Karpas-422 (cell line): Measurements from ENCODE around the gene WWOX. TPM values are rescaled to one million over a fixed set of nuclear protein-coding genes. Genes with fewer than 3 reads are reported as not detected.

Source experiments
- DNase-seq: peaks from one replicate; pipeline ENCODE4 v3.0.0-alpha.2; 2015
- H2AFZ ChIP-seq: fragments of 200-600 bp; sonication (generic); 2 replicates; pipeline ENCODE4 v1.6.1; 2014; ENCODE audit warnings: antibody characterized with exemption, low read length, mixed read lengths
- H3K27ac ChIP-seq: fragments of 200-600 bp; sonication (generic); 2 replicates; pipeline ENCODE4 v1.5.1; 2014; ENCODE audit warnings: mild to moderate bottlenecking, low read length, moderate library complexity
- H3K27me3 ChIP-seq: fragments of 200-600 bp; sonication (generic); 2 replicates; pipeline ENCODE4 v1.6.1; 2014; ENCODE audit warnings: low read length, mixed read lengths
- H3K36me3 ChIP-seq: fragments of 200-600 bp; sonication (generic); 2 replicates; pipeline ENCODE4 v1.6.1; 2014; ENCODE audit warnings: low read length, mixed read lengths; ENCODE audit not compliant: insufficient read depth
- H3K4me1 ChIP-seq: fragments of 200-600 bp; sonication (generic); 2 replicates; pipeline ENCODE4 v1.6.1; 2014; ENCODE audit warnings: mild to moderate bottlenecking, low read length, mixed read lengths
- H3K4me2 ChIP-seq: fragments of 200-600 bp; sonication (generic); 2 replicates; pipeline ENCODE4 v1.6.1; 2014; ENCODE audit warnings: low read length, low read depth, mild to moderate bottlenecking; ENCODE audit not compliant: poor library complexity, severe bottlenecking
- H3K4me3 ChIP-seq: fragments of 200-600 bp; sonication (generic); 2 replicates; pipeline ENCODE4 v1.5.1; 2014; ENCODE audit warnings: mild to moderate bottlenecking, antibody characterized with exemption, low read length, mixed read lengths
- H3K79me2 ChIP-seq: fragments of 200-600 bp; sonication (generic); 2 replicates; pipeline ENCODE4 v1.6.1; 2014; ENCODE audit warnings: mild to moderate bottlenecking, low read length, mixed read lengths
- H3K9ac ChIP-seq: fragments of 200-600 bp; sonication (generic); 2 replicates; pipeline ENCODE4 v1.6.0; 2014; ENCODE audit warnings: low read length
- H3K9me2 ChIP-seq: fragments of 200-600 bp; sonication (generic), shearing (Covaris generic); replicated peaks from 2 replicates; pipeline ENCODE4 v1.6.0; 2014; ENCODE audit warnings: mild to moderate bottlenecking, low read length, moderate library complexity; ENCODE audit not compliant: insufficient read depth
- H3K9me3 ChIP-seq: fragments of 300-700, 200-600 bp; sonication (generic); 2 replicates; pipeline ENCODE4 v1.6.1; 2014; ENCODE audit warnings: low read length, mixed read lengths
- H4K20me1 ChIP-seq: fragments of 200-600 bp; sonication (generic); 2 replicates; pipeline ENCODE4 v1.6.1; 2014; ENCODE audit warnings: mild to moderate bottlenecking, antibody characterized with exemption, low read length, low read depth; ENCODE audit not compliant: insufficient read depth
- total RNA-seq: library from RNA; depleted of rRNA; stranded (reverse); fragments of >200 nt; shearing (Covaris generic); gene quantifications from 2 replicates; pipeline ENCODE4 v1.2.3, GENCODE V29; 2014; ENCODE audit warnings: low replicate concordance

Gene WWOX
- total RNA-seq, 1 experiment from 2014 or later, result 66.2 TPM

DNA sequence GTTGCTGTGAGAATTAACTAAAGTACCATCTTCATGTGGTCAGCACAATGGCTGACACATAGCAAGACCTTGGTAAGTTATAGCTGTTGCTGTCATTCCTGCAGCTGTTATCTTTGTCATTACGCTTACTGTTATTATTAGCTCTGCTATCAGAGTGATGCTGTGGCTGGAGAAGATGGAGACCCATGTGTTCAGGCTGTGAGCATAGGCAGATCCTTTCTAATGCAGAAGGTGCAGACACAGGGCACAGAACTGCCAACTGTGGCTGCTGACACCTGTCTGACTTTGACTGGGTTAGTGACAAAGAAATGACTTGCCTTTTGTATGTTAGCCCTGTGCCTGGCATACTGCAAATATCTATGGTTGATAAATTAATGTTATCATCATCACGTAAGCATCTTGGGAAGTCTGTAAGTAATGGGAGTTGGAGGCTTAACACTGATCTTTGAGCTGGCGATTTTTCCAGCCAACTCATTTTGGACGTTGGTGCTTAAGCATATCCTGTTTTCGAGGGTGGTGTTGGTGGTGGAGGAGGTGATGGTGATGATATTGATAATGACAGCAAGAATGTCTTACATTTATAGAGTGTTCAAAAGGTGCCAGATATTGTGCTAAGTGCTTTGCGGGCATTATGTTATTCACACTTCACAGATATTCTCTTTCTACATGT, 695.3 kb downstream of the WWOX start:
- Histone ChIP-seq H3K79me2 (no peaks in the 10 kb centered on the region), H3K27ac (no peak overlapping the region), H3K9me3 (peaks cover 16% of the 10 kb centered on the region), H3K9me2 (no peaks in the 10 kb centered on the region), H4K20me1 (no peaks in the 10 kb centered on the region), H3K4me1 (no peaks in the 10 kb centered on the region), H3K4me2 (no peak overlapping the region), H3K36me3 (no peaks in the 10 kb centered on the region), H2AFZ (no peak overlapping the region), H3K9ac (no peak overlapping the region), H3K27me3 (no peaks in the 10 kb centered on the region), H3K4me3 (no peak overlapping the region)
- no peak for DNase-seq

DNA sequence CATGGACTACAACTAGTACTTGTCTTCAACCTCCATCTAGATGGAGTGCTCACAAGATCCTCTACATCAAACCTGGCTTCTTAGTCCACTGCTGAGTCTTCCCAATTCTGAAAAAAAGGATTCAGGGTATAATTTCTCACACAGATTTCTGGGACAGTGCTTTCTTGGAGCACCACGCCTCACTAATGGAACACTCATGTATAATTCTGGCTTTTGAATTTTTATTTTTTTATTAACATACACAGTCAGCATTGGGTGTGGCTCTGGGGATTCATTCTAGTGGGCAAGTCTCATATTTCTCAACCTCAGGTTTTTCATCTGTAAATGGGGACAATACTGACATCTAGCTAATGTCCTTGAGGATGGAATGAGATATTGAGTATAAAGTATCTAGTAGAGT, 696.0 kb downstream of the WWOX start:
- H3K27ac ChIP-seq, result no peak overlapping the region

GRCh38 chr16:78796221-78796866, 696.9 kb downstream of the WWOX start:
- H3K27ac ChIP-seq, result no peak overlapping the region
- H3K79me2 ChIP-seq, result no peaks in the 10 kb centered on the region
- peak; percentile 60 for DNase-seq
- H3K4me3 ChIP-seq, result no peak overlapping the region
- H4K20me1 ChIP-seq, result no peaks in the 10 kb centered on the region
- H3K27me3 ChIP-seq, result no peaks in the 10 kb centered on the region
- no peak overlapping the region for H3K9ac ChIP-seq
- H3K4me2 ChIP-seq, result no peak overlapping the region
- no peaks in the 10 kb centered on the region for H3K4me1 ChIP-seq
- H3K9me3 ChIP-seq, result peaks cover 12% of the 10 kb centered on the region
- no peaks in the 10 kb centered on the region for H3K36me3 ChIP-seq
- no peaks in the 10 kb centered on the region for H3K9me2 ChIP-seq
- no peak overlapping the region for H2AFZ ChIP-seq

More for the DNA sequence above, 696.0 kb downstream of the WWOX start:
- no peaks in the 10 kb centered on the region for H3K36me3 ChIP-seq
- peaks cover 15% of the 10 kb centered on the region for H3K9me3 ChIP-seq
- H3K4me2 ChIP-seq, result no peak overlapping the region
- no peaks in the 10 kb centered on the region for H3K9me2 ChIP-seq
- no peak overlapping the region for H2AFZ ChIP-seq
- no peak for DNase-seq
- H3K4me1 ChIP-seq, result no peaks in the 10 kb centered on the region
- no peak overlapping the region for H3K9ac ChIP-seq
- H3K27me3 ChIP-seq, result no peaks in the 10 kb centered on the region
- no peaks in the 10 kb centered on the region for H3K79me2 ChIP-seq
- H3K4me3 ChIP-seq, result no peak overlapping the region
- H4K20me1 ChIP-seq, result no peaks in the 10 kb centered on the region

DNA sequence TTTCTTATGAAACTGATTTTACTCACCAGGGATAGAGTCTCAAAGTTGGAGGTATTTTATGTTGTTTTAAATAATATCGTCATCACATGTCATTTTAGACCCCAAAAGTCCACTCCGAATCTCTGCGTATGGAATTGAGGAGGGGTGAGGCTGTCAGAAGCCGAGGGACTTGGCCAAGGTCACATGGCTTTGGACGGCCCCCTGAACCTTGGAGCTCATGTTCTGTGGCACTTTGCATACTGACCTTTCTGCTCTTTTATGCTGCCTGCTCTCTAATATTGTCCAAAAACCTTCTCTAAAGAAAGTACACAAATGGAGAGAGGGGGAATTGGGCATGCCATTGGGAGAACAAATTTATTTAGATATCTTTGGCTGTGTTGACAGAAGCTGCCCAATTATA, 700.0 kb downstream of the WWOX start:
- Histone ChIP-seq H4K20me1 (no peaks in the 10 kb centered on the region), H3K4me2 (no peak overlapping the region), H3K27me3 (no peaks in the 10 kb centered on the region), H3K9me3 (peaks cover 15% of the 10 kb centered on the region), H3K4me1 (no peaks in the 10 kb centered on the region), H3K9ac (no peak overlapping the region), H3K9me2 (no peaks in the 10 kb centered on the region), H3K36me3 (no peaks in the 10 kb centered on the region), H3K4me3 (no peak overlapping the region), H2AFZ (no peak overlapping the region), H3K79me2 (no peaks in the 10 kb centered on the region), H3K27ac (no peak overlapping the region)
- no peak for DNase-seq

- Histone ChIP-seq H3K27ac (no peak overlapping the region), H3K4me1 (no peaks in the 10 kb centered on the region), H4K20me1 (no peaks in the 10 kb centered on the region), H3K9me2 (no peaks in the 10 kb centered on the region), H3K27me3 (no peaks in the 10 kb centered on the region), H3K4me3 (no peak overlapping the region), H3K36me3 (no peaks in the 10 kb centered on the region), H3K4me2 (no peak overlapping the region), H3K9ac (no peak overlapping the region), H2AFZ (no peak overlapping the region), H3K79me2 (no peaks in the 10 kb centered on the region), H3K9me3 (peaks cover 15% of the 10 kb centered on the region)
- no peak for DNase-seq
These were observed 701.1 kb downstream of the WWOX start for GRCh38 chr16:78800523-78800922.

DNA sequence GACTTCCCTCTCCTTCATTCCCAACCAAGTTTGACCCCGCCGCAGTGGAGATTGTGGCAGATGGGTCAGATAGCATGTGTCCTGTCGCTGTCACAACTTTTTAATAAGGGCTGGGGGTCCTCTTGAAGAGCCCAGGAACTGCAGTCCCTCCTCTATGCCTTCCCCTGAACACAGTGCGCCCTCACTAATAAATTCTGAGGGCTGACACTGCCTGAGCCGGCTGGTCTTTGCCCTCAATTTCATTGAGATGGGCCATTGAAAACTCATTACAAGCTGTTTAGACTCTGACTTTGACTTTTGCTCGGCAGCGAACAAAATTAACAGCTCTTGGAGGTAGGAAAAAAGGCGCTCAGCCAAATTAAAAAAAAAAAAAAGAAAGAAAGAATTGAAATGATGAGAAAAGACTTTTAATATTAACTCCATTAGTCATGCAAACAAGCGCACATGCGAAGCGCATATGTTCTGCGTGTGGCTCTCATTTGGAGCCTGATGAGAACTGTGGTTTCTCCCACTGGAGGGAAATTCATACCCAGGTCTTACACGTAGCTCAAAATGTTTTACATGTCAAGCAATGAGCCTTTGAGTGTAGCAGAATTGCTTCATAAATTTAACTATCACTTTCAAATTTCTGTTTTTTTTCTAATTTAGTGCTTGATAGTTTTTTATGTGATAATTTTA, 704.7 kb downstream of the WWOX start:
- no peaks in the 10 kb centered on the region for H3K9me2 ChIP-seq
- H3K27me3 ChIP-seq, result no peaks in the 10 kb centered on the region
- no peak overlapping the region for H3K27ac ChIP-seq
- H4K20me1 ChIP-seq, result no peaks in the 10 kb centered on the region
- H3K9ac ChIP-seq, result no peak overlapping the region
- H3K4me2 ChIP-seq, result no peak overlapping the region
- DNase-seq, result no peak
- H3K9me3 ChIP-seq, result peaks cover 9% of the 10 kb centered on the region; the same call in 1 of the 2 replicates
- no peak overlapping the region for H2AFZ ChIP-seq
- no peak overlapping the region for H3K4me3 ChIP-seq
- H3K4me1 ChIP-seq, result no peaks in the 10 kb centered on the region
- no peaks in the 10 kb centered on the region for H3K79me2 ChIP-seq
- no peaks in the 10 kb centered on the region for H3K36me3 ChIP-seq

DNA sequence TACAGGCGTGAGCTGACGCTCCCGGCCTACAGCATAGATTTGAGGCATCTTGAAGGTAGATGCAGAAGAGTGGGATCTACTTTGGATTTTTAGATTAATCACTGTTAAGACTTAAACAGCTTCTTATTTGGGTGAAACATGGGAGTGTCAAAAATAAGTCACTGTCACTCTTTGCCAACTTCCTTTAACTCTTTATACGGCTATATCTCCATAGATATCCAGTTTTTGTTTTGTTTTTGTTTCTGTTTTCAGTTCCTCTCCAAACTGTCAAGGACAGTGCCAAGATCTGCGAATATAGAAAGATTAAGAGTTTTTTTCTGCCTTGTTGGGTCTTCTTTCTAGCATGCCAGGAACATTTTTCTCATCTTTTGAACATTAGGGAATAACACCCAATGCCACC, 706.1 kb downstream of the WWOX start:
- Histone ChIP-seq H3K27me3 (no peaks in the 10 kb centered on the region), H3K79me2 (no peaks in the 10 kb centered on the region), H3K36me3 (no peaks in the 10 kb centered on the region), H3K9me3 (peaks cover 12% of the 10 kb centered on the region; the same call in 1 of the 2 replicates), H3K4me2 (no peak overlapping the region), H3K9ac (no peak overlapping the region), H4K20me1 (no peaks in the 10 kb centered on the region), H3K4me3 (no peak overlapping the region), H3K9me2 (no peaks in the 10 kb centered on the region), H3K27ac (no peak overlapping the region), H3K4me1 (no peaks in the 10 kb centered on the region), H2AFZ (no peak overlapping the region)
- DNase-seq, result no peak

- Histone ChIP-seq H3K4me2 (no peak overlapping the region), H3K9ac (no peak overlapping the region), H3K27me3 (no peaks in the 10 kb centered on the region), H3K9me3 (peaks cover 6% of the 10 kb centered on the region; the same call in 1 of the 2 replicates), H3K9me2 (no peaks in the 10 kb centered on the region), H3K4me3 (no peak overlapping the region), H3K4me1 (no peaks in the 10 kb centered on the region), H3K27ac (no peak overlapping the region), H2AFZ (no peak overlapping the region), H3K79me2 (no peaks in the 10 kb centered on the region), H4K20me1 (no peaks in the 10 kb centered on the region), H3K36me3 (no peaks in the 10 kb centered on the region)
- no peak for DNase-seq
These were observed 711.8 kb downstream of the WWOX start for GRCh38 chr16:78811247-78811646.
